ENCODE data around the gene ACIN1. TPM values are rescaled to one million over a fixed set of nuclear protein-coding genes. Genes with fewer than 3 reads are reported as not detected.

Gene ACIN1
- total and polyA plus RNA-seq, 2 experiments from 2014 or later: 76.1 to 172 TPM

- TF ChIP-seq ZNF462 (CRISPR knock-in tag; IDR thresholded peaks at IDR 0.05): no peak
These were observed 26.8 kb downstream of the ACIN1 start (continued) for GRCh38 chr14:23067847-23068788.

- no peak overlapping the region for H3K4me3 Mint-ChIP-seq
- H4K20me1 ChIP-seq (replicated peaks; ENCODE audit: insufficient read depth): peaks cover 57% of the 10 kb centered on the region
- no peak overlapping the region for H3K4me3 ChIP-seq
- no peaks in the 10 kb centered on the region for H3K9me3 Mint-ChIP-seq
- no peak overlapping the region for H3K4me2 ChIP-seq
- H3K4me1 ChIP-seq (ENCODE audit: insufficient read depth): peaks cover 24% of the 10 kb centered on the region
- H3K4me1 Mint-ChIP-seq: peaks cover 38% of the 10 kb centered on the region
- no peak overlapping the region for H3K27ac Mint-ChIP-seq
- H3K27me3 ChIP-seq (ENCODE audit: insufficient read depth): no peaks in the 10 kb centered on the region
- H3K9me2 ChIP-seq (ENCODE audit: insufficient read depth): no peaks in the 10 kb centered on the region
- no peak for ATAC-seq
- peaks cover 16% of the 10 kb centered on the region for H3K27me3 Mint-ChIP-seq (ENCODE audit: insufficient read depth, low read depth, poor library complexity)
- peaks cover 59% of the 10 kb centered on the region for H3K36me3 ChIP-seq (ENCODE audit: insufficient read depth)
- H2AFZ ChIP-seq: no peak overlapping the region
- DNase-seq (ENCODE audit: low spot score): no peak
- H3K79me2 ChIP-seq (replicated peaks; ENCODE audit: insufficient read depth): peaks cover 67% of the 10 kb centered on the region
- peaks cover 70% of the 10 kb centered on the region for H3F3A ChIP-seq (replicated peaks; ENCODE audit: low read depth)
- peaks cover 84% of the 10 kb centered on the region for H3K36me3 Mint-ChIP-seq (ENCODE audit: low read depth)
- H3K27ac ChIP-seq (ENCODE audit: low read depth): no peak overlapping the region; the same call in 1 of the 2 replicates
- no peak for TF ChIP-seq ZNF462 (CRISPR knock-in tag; IDR thresholded peaks at IDR 0.05)
- no peak for TF ChIP-seq STAT1 (IDR thresholded peaks at IDR 0.05; ENCODE audit: unreplicated experiment)
- no peak for TF ChIP-seq POLR2AphosphoS5 (IDR thresholded peaks at IDR 0.05; ENCODE audit: low read depth)
- no peak for TF ChIP-seq NANOG (IDR thresholded peaks at IDR 0.05; ENCODE audit: borderline replicate concordance)
- no peak for TF ChIP-seq CREB1 (CRISPR knock-in tag; IDR thresholded peaks at IDR 0.05; ENCODE audit: low read depth)
These were observed 27.8 kb downstream of the ACIN1 start for GRCh38 chr14:23066855-23067744.

Data from GM23338 (cell line).